ENCODE data around the gene ARMC12. TPM values are rescaled to one million over a fixed set of nuclear protein-coding genes. Genes with fewer than 3 reads are reported as not detected.

ARMC12 gene
- total and polyA plus RNA-seq, 2 experiments from 2014 or later, result 0.83 to 3.2 TPM

GRCh38 chr6:35774116-35774794 lies 37.4 kb downstream of the ARMC12 start:
- no peaks in the 10 kb centered on the region for H3K36me3 ChIP-seq (replicated peaks; ENCODE audit: insufficient read depth, low read depth)
- no peaks in the 10 kb centered on the region for H3K9me2 ChIP-seq (replicated peaks; ENCODE audit: insufficient read depth)
- H2AFZ ChIP-seq, result no peak overlapping the region
- no peaks in the 10 kb centered on the region for H3K4me1 ChIP-seq (ENCODE audit: insufficient read depth)
- no peak for TF ChIP-seq CTCF (IDR thresholded peaks at IDR 0.05; ENCODE audit: poor library complexity)
- TF ChIP-seq EZH2phosphoT487 (IDR thresholded peaks at IDR 0.05; ENCODE audit: low read depth, severe bottlenecking, unreplicated experiment), result no peak
- no peak for TF ChIP-seq EZH2 (IDR thresholded peaks at IDR 0.05; ENCODE audit: borderline replicate concordance)
- DNase-seq (ENCODE audit: low spot score), result no peak
- H3K4me3 ChIP-seq, result no peak overlapping the region
- no peaks in the 10 kb centered on the region for H4K20me1 ChIP-seq (ENCODE audit: insufficient read depth, poor library complexity, severe bottlenecking)
- H3K27me3 ChIP-seq, result peaks cover 3% of the 10 kb centered on the region
- 94% methylated on average over 11 of the region's 11 CpGs for WGBS (ENCODE audit: low lambda C conversion rate, missing lambda C conversion rate)
- H3K79me2 ChIP-seq, result no peaks in the 10 kb centered on the region
- H3K27ac ChIP-seq, result no peak overlapping the region
- H3K4me2 ChIP-seq, result no peak overlapping the region
- no peaks in the 10 kb centered on the region for H3K9me3 ChIP-seq (ENCODE audit: low read depth)

GRCh38 chr6:35775031-35775430 lies 38.2 kb downstream of the ARMC12 start:
- Histone ChIP-seq H3K4me3 (no peak overlapping the region), H3K9me2 (replicated peaks; ENCODE audit: insufficient read depth) (no peaks in the 10 kb centered on the region), H3K36me3 (replicated peaks; ENCODE audit: insufficient read depth, low read depth) (no peaks in the 10 kb centered on the region), H3K27ac (no peak overlapping the region), H3K4me1 (ENCODE audit: insufficient read depth) (no peaks in the 10 kb centered on the region), H4K20me1 (ENCODE audit: insufficient read depth, poor library complexity, severe bottlenecking) (no peaks in the 10 kb centered on the region), H3K79me2 (no peaks in the 10 kb centered on the region), H2AFZ (no peak overlapping the region), H3K27me3 (peaks cover 3% of the 10 kb centered on the region), H3K4me2 (no peak overlapping the region), H3K9me3 (ENCODE audit: low read depth) (no peaks in the 10 kb centered on the region)
- WGBS (ENCODE audit: low lambda C conversion rate, missing lambda C conversion rate), result 80% methylated on average over 6 of the region's 6 CpGs
- DNase-seq (ENCODE audit: low spot score), result no peak
- no peak for TF ChIP-seq CTCF (IDR thresholded peaks at IDR 0.05; ENCODE audit: poor library complexity)
- no peak for TF ChIP-seq EZH2 (IDR thresholded peaks at IDR 0.05; ENCODE audit: borderline replicate concordance)
- TF ChIP-seq EZH2phosphoT487 (IDR thresholded peaks at IDR 0.05; ENCODE audit: low read depth, severe bottlenecking, unreplicated experiment), result no peak

- Histone ChIP-seq H3K4me3 (peak within 1 kb of the TSS; percentile 59), H3K4me1 (ENCODE audit: insufficient read depth) (no peaks in the 10 kb centered on the region), H3K9me3 (ENCODE audit: low read depth) (no peaks in the 10 kb centered on the region), H3K27ac (no peak within 1 kb of the TSS), H3K27me3 (peaks cover 3% of the 10 kb centered on the region), H3K36me3 (replicated peaks; ENCODE audit: insufficient read depth, low read depth) (no peaks in the 10 kb centered on the region), H2AFZ (peak within 1 kb of the TSS; percentile 80), H3K4me2 (peak within 1 kb of the TSS; percentile 99), H4K20me1 (ENCODE audit: insufficient read depth, poor library complexity, severe bottlenecking) (no peaks in the 10 kb centered on the region), H3K79me2 (no peaks in the 10 kb centered on the region), H3K9me2 (replicated peaks; ENCODE audit: insufficient read depth) (no peaks in the 10 kb centered on the region)
- peak; percentile 47 for DNase-seq (ENCODE audit: low spot score)
- WGBS (ENCODE audit: low lambda C conversion rate, missing lambda C conversion rate), result 2% methylated on average over 46 of the region's 56 CpGs
- no peak for TF ChIP-seq CTCF (IDR thresholded peaks at IDR 0.05; ENCODE audit: poor library complexity)
- TF ChIP-seq EZH2 (IDR thresholded peaks at IDR 0.05; ENCODE audit: borderline replicate concordance), result no peak
- TF ChIP-seq EZH2phosphoT487 (IDR thresholded peaks at IDR 0.05; ENCODE audit: low read depth, severe bottlenecking, unreplicated experiment), result no peak
Observed at GRCh38 chr6:35776364-35777215, 39.8 kb downstream of the ARMC12 start, which contains the start of gene CLPSL2. CLPSL2 (plus strand) TSS chr6:35776598; CDS start chr6:35776619, 21 bp downstream.

Measured in hepatocyte (in vitro differentiated cells).